GM23338 (cell line): ENCODE results near the gene ULK2. TPM values are rescaled to one million over a fixed set of nuclear protein-coding genes. Genes with fewer than 3 reads are reported as not detected.

Experiments used
- ATAC-seq: fragments of 200-7000 bp; cut with Tn5 transposase; 3 replicates; pipeline ENCODE4 v1.9.1; 2020
- DNase-seq: peaks from one replicate; pipeline ENCODE4 v3.0.0-alpha.2; 2015; ENCODE audit warnings: low spot score
- H2AFZ ChIP-seq: fragments of 200-600 bp; sonication (generic); 2 replicates; pipeline ENCODE4 v1.8.0; 2016; ENCODE audit warnings: antibody characterized with exemption, mild to moderate bottlenecking, moderate library complexity
- H3F3A ChIP-seq: fragments of 200-600 bp; sonication (generic); replicated peaks from 2 replicates; pipeline ENCODE4 v1.8.0; 2017; ENCODE audit warnings: antibody characterized with exemption, mixed run types, low read depth
- H3K27ac ChIP-seq: fragments of 200-600 bp; sonication (generic); 2 replicates; pipeline ENCODE4 v1.6.1; 2016; ENCODE audit warnings: low read depth
- H3K27me3 ChIP-seq: fragments of 200-600 bp; sonication (generic); 2 replicates; pipeline ENCODE4 v1.8.0; 2016; ENCODE audit warnings: mild to moderate bottlenecking, mixed run types, moderate library complexity; ENCODE audit not compliant: insufficient read depth
- H3K36me3 ChIP-seq: fragments of 200-600 bp; sonication (generic); 2 replicates; pipeline ENCODE4 v1.8.0; 2016; ENCODE audit warnings: mild to moderate bottlenecking; ENCODE audit not compliant: insufficient read depth
- H3K4me1 ChIP-seq: fragments of 200-600 bp; sonication (generic); 2 replicates; pipeline ENCODE4 v1.8.0; 2016; ENCODE audit warnings: mild to moderate bottlenecking, moderate library complexity; ENCODE audit not compliant: insufficient read depth
- H3K4me2 ChIP-seq: fragments of 200-600 bp; sonication (generic); 2 replicates; pipeline ENCODE4 v1.7.1; 2017; ENCODE audit warnings: mixed run types
- H3K4me3 ChIP-seq: fragments of 200-600 bp; sonication (generic); 2 replicates; pipeline ENCODE4 v1.6.1; 2016; ENCODE audit warnings: mixed run types
- H3K79me2 ChIP-seq: fragments of 200-600 bp; sonication (generic); replicated peaks from 2 replicates; pipeline ENCODE4 v1.8.0; 2017; ENCODE audit warnings: mild to moderate bottlenecking; ENCODE audit not compliant: insufficient read depth
- H3K9me2 ChIP-seq: fragments of 200-600 bp; sonication (generic); 2 replicates; pipeline ENCODE4 v1.8.0; 2017; ENCODE audit not compliant: insufficient read depth
- H4K20me1 ChIP-seq: fragments of 200-600 bp; sonication (generic); replicated peaks from 2 replicates; pipeline ENCODE4 v1.8.0; 2017; ENCODE audit warnings: mild to moderate bottlenecking; ENCODE audit not compliant: insufficient read depth
- H3K27ac Mint-ChIP-seq: 2 replicates; pipeline ENCODE4 v1.8.0; 2020; ENCODE audit warnings: inconsistent platforms, mild to moderate bottlenecking, moderate library complexity, mixed read lengths
- H3K27me3 Mint-ChIP-seq: 3 replicates; pipeline ENCODE4 v1.8.0; 2022; ENCODE audit warnings: low read depth, mild to moderate bottlenecking, moderate library complexity, mixed read lengths, inconsistent platforms; ENCODE audit not compliant: insufficient read depth, poor library complexity
- H3K36me3 Mint-ChIP-seq: 3 replicates; pipeline ENCODE4 v1.8.0; 2021; ENCODE audit warnings: low read depth, mild to moderate bottlenecking, inconsistent platforms, moderate library complexity, mixed read lengths
- H3K4me1 Mint-ChIP-seq: 3 replicates; pipeline ENCODE4 v1.8.0; 2020; ENCODE audit warnings: mild to moderate bottlenecking, inconsistent platforms, mixed read lengths
- H3K4me3 Mint-ChIP-seq: 3 replicates; pipeline ENCODE4 v1.8.0; 2021; ENCODE audit warnings: moderate library complexity, mild to moderate bottlenecking, inconsistent platforms, mixed read lengths
- H3K9me3 Mint-ChIP-seq: 3 replicates; pipeline ENCODE4 v1.8.0; 2020; ENCODE audit warnings: moderate library complexity, mild to moderate bottlenecking, inconsistent platforms, mixed read lengths
- EZH2 ChIP-seq: fragments of 200-600 bp; sonication (generic); IDR thresholded peaks from one replicate; pipeline ENCODE4 v1.8.0; 2017; ENCODE audit warnings: antibody characterized with exemption, mild to moderate bottlenecking, low read depth; ENCODE audit not compliant: unreplicated experiment
- EZH2phosphoT487 ChIP-seq: fragments of 200-600 bp; sonication (generic); IDR thresholded peaks from one replicate; pipeline ENCODE4 v1.8.1; 2018; ENCODE audit warnings: antibody characterized with exemption; ENCODE audit not compliant: unreplicated experiment
- JUNB ChIP-seq: IDR thresholded peaks from one replicate; pipeline ENCODE4 v1.6.1; 2016; ENCODE audit warnings: antibody characterized with exemption; ENCODE audit not compliant: unreplicated experiment
- STAT1 ChIP-seq: IDR thresholded peaks from one replicate; pipeline ENCODE4 v1.6.1; 2016; ENCODE audit warnings: antibody characterized with exemption; ENCODE audit not compliant: unreplicated experiment
- ZNF114 ChIP-seq: fragments of 250-450 bp; sonication (Bioruptor Pico); IDR thresholded peaks from 2 replicates; pipeline ENCODE4 v1.5.0; 2020; ENCODE audit warnings: mild to moderate bottlenecking, moderate library complexity
- ZNF331 ChIP-seq: fragments of 250-450 bp; sonication (Bioruptor Pico); IDR thresholded peaks from 2 replicates; pipeline ENCODE4 v1.5.0; 2020; ENCODE audit warnings: low read depth, mild to moderate bottlenecking, moderate library complexity
- polyA plus RNA-seq: library from polyadenylated mRNA; unstranded; fragments of >200 nt; fragmentation: Nextera tagmentation; extraction: Ambion mirVana; gene quantifications from 2 replicates; pipeline ENCODE4 v1.2.1, GENCODE V29; 2016
- total RNA-seq: library from RNA; depleted of rRNA; stranded (reverse); fragments of >200 nt; shearing (Covaris generic); gene quantifications from 2 replicates; pipeline ENCODE4 v1.2.3, GENCODE V29; 2014
- TF ChIP-seq, protein P1 (sequence below), 2 experiments: fragments of 200-600 bp in 1 of 2; sonication (generic) in 1 of 2; conservative IDR thresholded peaks; 2 replicates each; pipeline versions ENCODE4 v1.5.1 to v1.6.1; 2016 to 2017; ENCODE audit warnings: antibody characterized with exemption in 2 of 2, low read depth in 2 of 2, mild to moderate bottlenecking in 2 of 2, moderate library complexity in 1 of 2
- TF ChIP-seq, protein P2 (sequence below): fragments of 250-450 bp; sonication (Bioruptor Pico); IDR thresholded peaks from 2 replicates; pipeline ENCODE4 v1.5.0; 2020; ENCODE audit warnings: mild to moderate bottlenecking, moderate library complexity
- TF ChIP-seq, protein P3 (sequence below): IDR thresholded peaks from 2 replicates; pipeline ENCODE4 v1.6.1; 2016; ENCODE audit warnings: antibody characterized with exemption

Gene ULK2
- total and polyA plus RNA-seq, 2 experiments from 2014 or later = 1.6 to 3.0 TPM

DNA sequence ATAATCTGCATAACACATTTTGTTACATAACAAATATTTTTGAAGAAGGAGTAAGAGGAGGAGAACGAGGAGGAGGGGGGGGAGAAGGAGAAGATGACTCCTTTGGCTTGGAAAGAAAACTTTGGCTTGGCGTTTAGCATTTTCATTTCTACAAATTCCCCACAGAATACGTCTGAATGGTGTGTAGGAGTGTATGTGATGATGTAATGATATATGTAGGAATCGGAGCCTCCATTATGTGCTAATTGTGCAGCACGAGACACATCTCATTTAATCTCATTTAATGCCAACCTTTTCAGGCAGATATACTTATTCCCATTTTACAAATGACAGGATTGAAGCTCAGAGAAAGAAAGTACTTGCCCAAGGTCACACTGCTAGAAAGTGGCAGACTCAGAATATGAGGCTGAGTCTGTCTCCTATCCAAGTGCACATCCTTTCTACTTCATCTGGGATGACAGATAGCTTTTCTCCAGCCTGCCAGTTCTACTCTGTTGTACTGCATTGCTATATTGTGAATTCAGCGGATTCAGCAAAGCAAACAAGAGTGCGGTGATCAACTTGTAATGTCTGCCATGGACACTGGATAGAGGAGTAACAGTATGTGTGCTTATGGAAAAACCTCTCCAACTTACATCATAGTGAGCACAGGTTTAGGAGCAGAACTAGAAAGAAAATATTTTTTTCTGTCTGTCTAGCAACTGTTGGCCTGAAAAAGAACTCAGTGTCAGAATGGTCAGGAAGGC, 140.9 kb downstream of the ULK2 start:
- TF ChIP-seq, protein P1, sequence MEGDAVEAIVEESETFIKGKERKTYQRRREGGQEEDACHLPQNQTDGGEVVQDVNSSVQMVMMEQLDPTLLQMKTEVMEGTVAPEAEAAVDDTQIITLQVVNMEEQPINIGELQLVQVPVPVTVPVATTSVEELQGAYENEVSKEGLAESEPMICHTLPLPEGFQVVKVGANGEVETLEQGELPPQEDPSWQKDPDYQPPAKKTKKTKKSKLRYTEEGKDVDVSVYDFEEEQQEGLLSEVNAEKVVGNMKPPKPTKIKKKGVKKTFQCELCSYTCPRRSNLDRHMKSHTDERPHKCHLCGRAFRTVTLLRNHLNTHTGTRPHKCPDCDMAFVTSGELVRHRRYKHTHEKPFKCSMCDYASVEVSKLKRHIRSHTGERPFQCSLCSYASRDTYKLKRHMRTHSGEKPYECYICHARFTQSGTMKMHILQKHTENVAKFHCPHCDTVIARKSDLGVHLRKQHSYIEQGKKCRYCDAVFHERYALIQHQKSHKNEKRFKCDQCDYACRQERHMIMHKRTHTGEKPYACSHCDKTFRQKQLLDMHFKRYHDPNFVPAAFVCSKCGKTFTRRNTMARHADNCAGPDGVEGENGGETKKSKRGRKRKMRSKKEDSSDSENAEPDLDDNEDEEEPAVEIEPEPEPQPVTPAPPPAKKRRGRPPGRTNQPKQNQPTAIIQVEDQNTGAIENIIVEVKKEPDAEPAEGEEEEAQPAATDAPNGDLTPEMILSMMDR (conservative IDR thresholded peaks at IDR 0.05; ENCODE audit: low read depth in 2 of 2) = no peak
- H3K9me3 Mint-ChIP-seq = no peaks in the 10 kb centered on the region

DNA sequence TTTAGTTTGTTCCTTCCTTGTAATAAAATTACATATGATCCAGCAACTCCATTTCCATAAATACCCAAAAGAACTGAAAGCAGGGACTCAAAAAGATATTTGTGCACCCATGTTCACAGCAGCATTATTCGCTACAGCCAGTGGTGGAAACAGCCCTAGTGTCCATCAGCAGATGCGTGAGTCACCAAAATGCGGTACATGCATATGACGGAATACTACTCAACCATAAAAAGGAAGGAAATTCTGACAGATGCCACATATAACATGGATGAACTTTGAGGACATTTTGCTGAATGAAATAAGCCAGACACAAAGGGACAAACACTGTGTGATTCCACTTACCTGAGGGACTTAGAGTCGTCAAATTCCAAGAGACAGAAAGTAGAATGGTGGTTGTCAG, 142.2 kb downstream of the ULK2 start:
- H3K4me2 ChIP-seq = no peak overlapping the region
- Mint-ChIP-seq H3K27me3 (peaks cover 5% of the 10 kb centered on the region), H3K9me3 (no peaks in the 10 kb centered on the region), H3K4me1 (peaks cover 2% of the 10 kb centered on the region; the same call in 1 of the 3 replicates), H3K27ac (no peak overlapping the region), H3K4me3 (no peak overlapping the region), H3K36me3 (no peaks in the 10 kb centered on the region; the same call in 2 of the 3 replicates)
- no peak overlapping the region for H3K27ac ChIP-seq
- H3K79me2 ChIP-seq = no peaks in the 10 kb centered on the region
- DNase-seq (no peak), ATAC-seq (no peak)
- no peaks in the 10 kb centered on the region for H3F3A ChIP-seq
- no peaks in the 10 kb centered on the region for H3K9me2 ChIP-seq
- no peak overlapping the region for H3K4me3 ChIP-seq
- no peaks in the 10 kb centered on the region for H3K36me3 ChIP-seq
- H2AFZ ChIP-seq = no peak overlapping the region
- no peaks in the 10 kb centered on the region for H3K27me3 ChIP-seq
- no peaks in the 10 kb centered on the region for H4K20me1 ChIP-seq
- H3K4me1 ChIP-seq = no peaks in the 10 kb centered on the region
- TF ChIP-seq, protein P1 (conservative IDR thresholded peaks at IDR 0.05; ENCODE audit: low read depth in 2 of 2) = no peak
- TF ChIP-seq STAT1 (no peak), JUNB (no peak), EZH2 (no peak), ZNF331 (CRISPR knock-in tag) (no peak), ZNF114 (CRISPR knock-in tag) (no peak), EZH2phosphoT487 (no peak)
- TF ChIP-seq, protein P2, sequence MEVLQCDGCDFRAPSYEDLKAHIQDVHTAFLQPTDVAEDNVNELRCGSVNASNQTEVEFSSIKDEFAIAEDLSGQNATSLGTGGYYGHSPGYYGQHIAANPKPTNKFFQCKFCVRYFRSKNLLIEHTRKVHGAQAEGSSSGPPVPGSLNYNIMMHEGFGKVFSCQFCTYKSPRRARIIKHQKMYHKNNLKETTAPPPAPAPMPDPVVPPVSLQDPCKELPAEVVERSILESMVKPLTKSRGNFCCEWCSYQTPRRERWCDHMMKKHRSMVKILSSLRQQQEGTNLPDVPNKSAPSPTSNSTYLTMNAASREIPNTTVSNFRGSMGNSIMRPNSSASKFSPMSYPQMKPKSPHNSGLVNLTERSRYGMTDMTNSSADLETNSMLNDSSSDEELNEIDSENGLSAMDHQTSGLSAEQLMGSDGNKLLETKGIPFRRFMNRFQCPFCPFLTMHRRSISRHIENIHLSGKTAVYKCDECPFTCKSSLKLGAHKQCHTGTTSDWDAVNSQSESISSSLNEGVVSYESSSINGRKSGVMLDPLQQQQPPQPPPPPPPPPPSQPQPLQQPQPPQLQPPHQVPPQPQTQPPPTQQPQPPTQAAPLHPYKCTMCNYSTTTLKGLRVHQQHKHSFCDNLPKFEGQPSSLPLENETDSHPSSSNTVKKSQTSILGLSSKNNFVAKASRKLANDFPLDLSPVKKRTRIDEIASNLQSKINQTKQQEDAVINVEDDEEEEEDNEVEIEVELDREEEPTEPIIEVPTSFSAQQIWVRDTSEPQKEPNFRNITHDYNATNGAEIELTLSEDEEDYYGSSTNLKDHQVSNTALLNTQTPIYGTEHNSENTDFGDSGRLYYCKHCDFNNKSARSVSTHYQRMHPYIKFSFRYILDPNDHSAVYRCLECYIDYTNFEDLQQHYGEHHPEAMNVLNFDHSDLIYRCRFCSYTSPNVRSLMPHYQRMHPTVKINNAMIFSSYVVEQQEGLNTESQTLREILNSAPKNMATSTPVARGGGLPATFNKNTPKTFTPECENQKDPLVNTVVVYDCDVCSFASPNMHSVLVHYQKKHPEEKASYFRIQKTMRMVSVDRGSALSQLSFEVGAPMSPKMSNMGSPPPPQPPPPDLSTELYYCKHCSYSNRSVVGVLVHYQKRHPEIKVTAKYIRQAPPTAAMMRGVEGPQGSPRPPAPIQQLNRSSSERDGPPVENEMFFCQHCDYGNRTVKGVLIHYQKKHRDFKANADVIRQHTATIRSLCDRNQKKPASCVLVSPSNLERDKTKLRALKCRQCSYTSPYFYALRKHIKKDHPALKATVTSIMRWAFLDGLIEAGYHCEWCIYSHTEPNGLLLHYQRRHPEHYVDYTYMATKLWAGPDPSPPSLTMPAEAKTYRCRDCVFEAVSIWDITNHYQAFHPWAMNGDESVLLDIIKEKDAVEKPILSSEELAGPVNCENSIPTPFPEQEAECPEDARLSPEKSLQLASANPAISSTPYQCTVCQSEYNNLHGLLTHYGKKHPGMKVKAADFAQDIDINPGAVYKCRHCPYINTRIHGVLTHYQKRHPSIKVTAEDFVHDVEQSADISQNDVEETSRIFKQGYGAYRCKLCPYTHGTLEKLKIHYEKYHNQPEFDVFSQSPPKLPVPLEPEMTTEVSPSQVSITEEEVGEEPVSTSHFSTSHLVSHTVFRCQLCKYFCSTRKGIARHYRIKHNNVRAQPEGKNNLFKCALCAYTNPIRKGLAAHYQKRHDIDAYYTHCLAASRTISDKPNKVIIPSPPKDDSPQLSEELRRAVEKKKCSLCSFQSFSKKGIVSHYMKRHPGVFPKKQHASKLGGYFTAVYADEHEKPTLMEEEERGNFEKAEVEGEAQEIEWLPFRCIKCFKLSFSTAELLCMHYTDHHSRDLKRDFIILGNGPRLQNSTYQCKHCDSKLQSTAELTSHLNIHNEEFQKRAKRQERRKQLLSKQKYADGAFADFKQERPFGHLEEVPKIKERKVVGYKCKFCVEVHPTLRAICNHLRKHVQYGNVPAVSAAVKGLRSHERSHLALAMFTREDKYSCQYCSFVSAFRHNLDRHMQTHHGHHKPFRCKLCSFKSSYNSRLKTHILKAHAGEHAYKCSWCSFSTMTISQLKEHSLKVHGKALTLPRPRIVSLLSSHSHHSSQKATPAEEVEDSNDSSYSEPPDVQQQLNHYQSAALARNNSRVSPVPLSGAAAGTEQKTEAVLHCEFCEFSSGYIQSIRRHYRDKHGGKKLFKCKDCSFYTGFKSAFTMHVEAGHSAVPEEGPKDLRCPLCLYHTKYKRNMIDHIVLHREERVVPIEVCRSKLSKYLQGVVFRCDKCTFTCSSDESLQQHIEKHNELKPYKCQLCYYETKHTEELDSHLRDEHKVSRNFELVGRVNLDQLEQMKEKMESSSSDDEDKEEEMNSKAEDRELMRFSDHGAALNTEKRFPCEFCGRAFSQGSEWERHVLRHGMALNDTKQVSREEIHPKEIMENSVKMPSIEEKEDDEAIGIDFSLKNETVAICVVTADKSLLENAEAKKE (CRISPR knock-in tag) = no peak
- TF ChIP-seq, protein P3, sequence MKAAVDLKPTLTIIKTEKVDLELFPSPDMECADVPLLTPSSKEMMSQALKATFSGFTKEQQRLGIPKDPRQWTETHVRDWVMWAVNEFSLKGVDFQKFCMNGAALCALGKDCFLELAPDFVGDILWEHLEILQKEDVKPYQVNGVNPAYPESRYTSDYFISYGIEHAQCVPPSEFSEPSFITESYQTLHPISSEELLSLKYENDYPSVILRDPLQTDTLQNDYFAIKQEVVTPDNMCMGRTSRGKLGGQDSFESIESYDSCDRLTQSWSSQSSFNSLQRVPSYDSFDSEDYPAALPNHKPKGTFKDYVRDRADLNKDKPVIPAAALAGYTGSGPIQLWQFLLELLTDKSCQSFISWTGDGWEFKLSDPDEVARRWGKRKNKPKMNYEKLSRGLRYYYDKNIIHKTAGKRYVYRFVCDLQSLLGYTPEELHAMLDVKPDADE = no peak

More for the DNA sequence above, 140.9 kb downstream of the ULK2 start:
- Histone ChIP-seq H3K27ac (no peak overlapping the region), H4K20me1 (no peaks in the 10 kb centered on the region), H3K27me3 (no peaks in the 10 kb centered on the region), H3F3A (no peaks in the 10 kb centered on the region), H3K36me3 (no peaks in the 10 kb centered on the region), H3K79me2 (no peaks in the 10 kb centered on the region), H3K4me1 (no peaks in the 10 kb centered on the region), H3K4me2 (no peak overlapping the region), H2AFZ (no peak overlapping the region), H3K9me2 (no peaks in the 10 kb centered on the region), H3K4me3 (no peak overlapping the region)
- Mint-ChIP-seq H3K27me3 (peaks cover 1% of the 10 kb centered on the region), H3K4me1 (no peaks in the 10 kb centered on the region), H3K4me3 (no peak overlapping the region), H3K36me3 (no peaks in the 10 kb centered on the region; the same call in 2 of the 3 replicates), H3K27ac (no peak overlapping the region)
- ATAC-seq (no peak), DNase-seq (no peak)
